AG20443 (cell line): ENCODE measurements around the gene TBXAS1.

Experiments
- DNase-seq: peaks from one replicate; pipeline ENCODE4 v3.0.0; 2012; ENCODE audit warnings: low spot score, mixed read lengths

Gene TBXAS1

GRCh38 chr7:139946533-139946932 is 117.5 kb downstream of the TBXAS1 start:
- DNase-seq, result no peak

- DNase-seq, result no peak
Observed at GRCh38 chr7:139947021-139947420, 118.0 kb downstream of the TBXAS1 start.

GRCh38 chr7:139948167-139948566 is 119.1 kb downstream of the TBXAS1 start:
- no peak for DNase-seq

GRCh38 chr7:139948587-139949335 is 119.7 kb downstream of the TBXAS1 start:
- no peak for DNase-seq

- no peak for DNase-seq
Observed at GRCh38 chr7:139949629-139950028, 120.6 kb downstream of the TBXAS1 start.

- no peak for DNase-seq
Observed at GRCh38 chr7:139950881-139951525, 121.9 kb downstream of the TBXAS1 start.

- DNase-seq, result no peak
Observed at GRCh38 chr7:139953229-139953628, 124.2 kb downstream of the TBXAS1 start.

- DNase-seq, result no peak
Observed at GRCh38 chr7:139955109-139955820, 126.2 kb downstream of the TBXAS1 start.

GRCh38 chr7:139958599-139959284 is 129.7 kb downstream of the TBXAS1 start:
- no peak for DNase-seq

GRCh38 chr7:139959285-139959628 is 130.2 kb downstream of the TBXAS1 start:
- DNase-seq, result no peak

- no peak for DNase-seq
Observed at GRCh38 chr7:139959718-139960117, 130.7 kb downstream of the TBXAS1 start.

GRCh38 chr7:139960157-139960556 is 131.1 kb downstream of the TBXAS1 start:
- DNase-seq, result no peak

- no peak for DNase-seq
Observed at GRCh38 chr7:139965942-139966628, 137.0 kb downstream of the TBXAS1 start.

GRCh38 chr7:139966949-139967348 is 137.9 kb downstream of the TBXAS1 start:
- no peak for DNase-seq

GRCh38 chr7:139968931-139969330 is 139.9 kb downstream of the TBXAS1 start:
- DNase-seq, result no peak

- DNase-seq, result no peak
Observed at GRCh38 chr7:139972029-139972428, 143.0 kb downstream of the TBXAS1 start.

GRCh38 chr7:139973101-139974050 is 144.3 kb downstream of the TBXAS1 start:
- DNase-seq, result no peak

GRCh38 chr7:139974179-139974811 is 145.2 kb downstream of the TBXAS1 start:
- no peak for DNase-seq

- no peak for DNase-seq
Observed at GRCh38 chr7:139976055-139976837, 147.2 kb downstream of the TBXAS1 start.
